Measurements from ENCODE around the gene P3H4. TPM values are rescaled to one million over a fixed set of nuclear protein-coding genes. Genes with fewer than 3 reads are reported as not detected.
"Not testable (repeated sequence)": the region's sequence is repeated elsewhere in the genome, so short reads cannot be mapped to it uniquely, and the experiment has no call there.

Gene P3H4
- total and polyA plus RNA-seq, 2 experiments from 2014 or later = 118 to 138 TPM

- peak; percentile 52 to 76 for DNase-seq (ENCODE audit: low read depth in 1 of 2, low spot score in 1 of 2)
- H3K27me3 ChIP-seq = no peaks in the 10 kb centered on the region
- TF ChIP-seq CTCF (IDR thresholded peaks at IDR 0.05; ENCODE audit: low read depth, low read length) = no peak
Measured at GRCh38 chr17:41835800-41836549, 24.2 kb upstream of the P3H4 start, which contains the start of gene NT5C3B. NT5C3B (minus strand) TSS chr17:41836232; CDS start chr17:41836193, 39 bp downstream.

GRCh38 chr17:41835214-41835799, 23.6 kb upstream of the P3H4 start:
- Histone ChIP-seq H3K36me3 (peaks cover 19% of the 10 kb centered on the region), H3K9me3 (ENCODE audit: low read depth) (no peaks in the 10 kb centered on the region), H3K27me3 (no peaks in the 10 kb centered on the region), H3K4me3 (peak overlapping the region; percentile 80), H3K27ac (no peak overlapping the region), H3K4me1 (ENCODE audit: low read depth) (peaks cover 7% of the 10 kb centered on the region)
- TF ChIP-seq CTCF (IDR thresholded peaks at IDR 0.05; ENCODE audit: low read depth, low read length) = no peak
- DNase-seq (ENCODE audit: low read depth in 1 of 2, low spot score in 1 of 2) = no peak

More at GRCh38 chr17:41835800-41836549, 24.2 kb upstream of the P3H4 start, which contains the start of gene NT5C3B:
- peak within 1 kb of the TSS; percentile 80 for H3K4me3 ChIP-seq
- no peaks in the 10 kb centered on the region for H3K9me3 ChIP-seq (ENCODE audit: low read depth)
- peaks cover 7% of the 10 kb centered on the region for H3K4me1 ChIP-seq (ENCODE audit: low read depth)
- H3K36me3 ChIP-seq = peaks cover 13% of the 10 kb centered on the region
- no peak within 1 kb of the TSS for H3K27ac ChIP-seq

- H3K27ac ChIP-seq; H3K4me3 ChIP-seq; H3K4me1 ChIP-seq (ENCODE audit: low read depth); H3K9me3 ChIP-seq (ENCODE audit: low read depth); H3K27me3 ChIP-seq; DNase-seq (ENCODE audit: low read depth in 1 of 2, low spot score in 1 of 2): not testable (repeated sequence)
- peaks cover 45% of the 10 kb centered on the region for H3K36me3 ChIP-seq
Measured at GRCh38 chr17:41829961-41830360, 18.2 kb upstream of the P3H4 start.

- Histone ChIP-seq H3K27ac (no peak overlapping the region), H3K36me3 (peaks cover 26% of the 10 kb centered on the region), H3K4me3 (no peak overlapping the region), H3K4me1 (ENCODE audit: low read depth) (no peaks in the 10 kb centered on the region), H3K9me3 (ENCODE audit: low read depth) (no peaks in the 10 kb centered on the region), H3K27me3 (no peaks in the 10 kb centered on the region)
- TF ChIP-seq CTCF (IDR thresholded peaks at IDR 0.05; ENCODE audit: low read depth, low read length) = no peak
- DNase-seq (ENCODE audit: low read depth in 1 of 2, low spot score in 1 of 2) = no peak
Measured at GRCh38 chr17:41825175-41825845, 13.6 kb upstream of the P3H4 start.

- Histone ChIP-seq H3K27me3 (no peaks in the 10 kb centered on the region), H3K9me3 (ENCODE audit: low read depth) (no peaks in the 10 kb centered on the region), H3K4me1 (ENCODE audit: low read depth) (no peaks in the 10 kb centered on the region), H3K27ac (peak overlapping the region; percentile 39), H3K36me3 (peaks cover 21% of the 10 kb centered on the region), H3K4me3 (no peak overlapping the region)
- DNase-seq (ENCODE audit: low read depth in 1 of 2, low spot score in 1 of 2) = no peak
- TF ChIP-seq CTCF (IDR thresholded peaks at IDR 0.05; ENCODE audit: low read depth, low read length) = no peak
Measured at GRCh38 chr17:41824086-41824485, 12.3 kb upstream of the P3H4 start.
